Heart left ventricle (tissue), 16 donors: ENCODE measurements around the gene CTSW. TPM values are rescaled to one million over a fixed set of nuclear protein-coding genes. Genes with fewer than 3 reads are reported as not detected.
"Not testable (repeated sequence)": the region's sequence is repeated elsewhere in the genome, so short reads cannot be mapped to it uniquely, and the experiment has no call there.

ENCODE experiments used
- ATAC-seq, 4 donors: fragments of 200-7000 bp; cut with Tn5 transposase; one replicate each; pipeline ENCODE4 v1.9.1; 2020 to 2022; ENCODE audit warnings: moderate library complexity in 4 of 4, mild to moderate bottlenecking in 3 of 4, moderate number of reproducible peaks in 1 of 4
- DNase-seq, 5 donors: peaks; one replicate each; pipeline ENCODE4 v3.0.0-alpha.2; 2020
- H3K27ac ChIP-seq, 12 donors: fragments of 200-600 bp; sonication (generic) in 4 of 12; one replicate each; pipeline versions ENCODE4 v1.5.0 to v1.8.0; 2016 to 2022; ENCODE audit warnings: mild to moderate bottlenecking in 2 of 12
- H3K27me3 ChIP-seq, 9 donors: fragments of 200-600 bp; sonication (generic) in 2 of 9; one replicate each; pipeline versions ENCODE4 v1.5.1 to v1.8.0; 2016 to 2022; ENCODE audit warnings: mild to moderate bottlenecking in 3 of 9
- H3K36me3 ChIP-seq, 9 donors: fragments of 200-600 bp; sonication (generic) in 2 of 9; one replicate each; pipeline versions ENCODE4 v1.5.0 to v1.8.0; 2018 to 2022; ENCODE audit warnings: mild to moderate bottlenecking in 2 of 9
- H3K4me1 ChIP-seq, 12 donors: fragments of 200-600 bp; sonication (generic) in 4 of 12; one replicate each; pipeline versions ENCODE4 v1.5.0 to v1.8.0; 2016 to 2022; ENCODE audit warnings: mild to moderate bottlenecking in 3 of 12
- H3K4me3 ChIP-seq, 12 donors: fragments of 200-600 bp; sonication (generic) in 4 of 12; one replicate each; pipeline versions ENCODE4 v1.5.0 to v1.8.0; 2017 to 2022; ENCODE audit warnings: mild to moderate bottlenecking in 9 of 12, moderate library complexity in 4 of 12
- H3K9me3 ChIP-seq, 12 donors: fragments of 200-600 bp; sonication (generic) in 4 of 12; one replicate each; pipeline versions ENCODE4 v1.5.0 to v1.8.0; 2016 to 2022; ENCODE audit warnings: mild to moderate bottlenecking in 1 of 12
- CTCF ChIP-seq, 12 donors: fragments of 200-600 bp; sonication (generic) in 4 of 12; IDR thresholded peaks; one replicate each; pipeline versions ENCODE4 v1.5.0 to v1.8.0; 2018 to 2022; ENCODE audit warnings: antibody characterized with exemption in 12 of 12, mild to moderate bottlenecking in 5 of 12
- POLR2A ChIP-seq, 2 donors: fragments of 450-650 bp; IDR thresholded peaks; one replicate each; pipeline ENCODE4 v1.6.1; 2017; ENCODE audit warnings: antibody characterized with exemption in 2 of 2, mild to moderate bottlenecking in 2 of 2, moderate library complexity in 2 of 2
- WGBS, 4 donors: extraction: QIAGEN DNeasy Blood & Tissue Kit in 2 of 4; methylation state at CpG; one replicate each; pipeline versions ENCODE4 v1.1.5 to v1.1.7; 2013 to 2018; 5-methylcytosine and 5-hydroxymethylcytosine counted together
- intact Hi-C, 10 donors: fragments of 100-400 bp; cut with DNase I; formaldehyde crosslinking; loops; one replicate each; pipeline versions ENCODE4 v1.11.1 to v1.14.2; 2022
- long read RNA-seq, 3 donors: library from polyadenylated mRNA; unstranded; transcript quantifications; one replicate each; pipeline ENCODE4 v2.0.0, GENCODE V29; 2020 to 2021
- polyA plus RNA-seq, 2 donors: library from polyadenylated mRNA; stranded (reverse); fragments of 200-250 nt; gene quantifications; one replicate each; pipeline ENCODE4 v1.2.3, GENCODE V29; 2013
- total RNA-seq, 9 donors: library from RNA; depleted of rRNA in 2 of 9; stranded (reverse); fragments of >200 nt in 2 of 9; fragmentation: NEBNext Ultra II Directional in 3 of 9; extraction: Animal tissue kit (Norgen Biotek cat#: 25700) in 3 of 9; gene quantifications; one replicate each; pipeline versions ENCODE4 v1.1.0 to v1.2.4, GENCODE V29; 2016 to 2023
- donor health status: ischemic (EF 13 %, LVEDD 7.1; RV severe dilation, severe dysfunction).
- donor health status: healthy with polysubstance abuse.
- donor health status: DM: no; HTN: yes; CAD: no.
- donor health status: DM: no; HTN: no; CAD: no.
- donor health status: ischemic (EF 25% LVEDD 6.9; RV normal size, moderate dysfunction).
- donor health status: ischemic (EF 25% LVEDD 5.7; RV mildly dilated, moderate dysfunction).
- donor health status: healthy.
- donor health status: DM: yes; HTN: yes; CAD: no.
- donor health status: ischemic (EF 35%, LVEDD 5.7; RV mildly dilated, moderate dysfunction).
- donor health status: nonischemic (EF 11% LVEDD 7.7; RV severe dilation, severe dysfunction).
- donor health status: DM: yes; HTN: yes; CAD: no.
- donor health status: PGD.
- donor health status: ischemic (EF 29% LVEDD 5.4; RV normal size, mild dysfunction).
- donor health status: nonischemic (EF 23%, LVEDD 6.1; RV moderate dilation, normal function).

CTSW gene
- total RNA-seq (1 to 10 TPM in 3 of 9 donors, under 1 TPM in 5, not detected in 1; 0.16 to 9.4 (median 0.90) TPM), polyA plus RNA-seq (under 1 TPM; 0.17 to 0.53 TPM)
- long read RNA-seq, donor 1, result 0 reads
- long read RNA-seq, donor 2, partial matches to known transcripts, result 0 of 4 reads
- long read RNA-seq, donor 2, other reads (novel, unspliced or antisense), result 4 of 4 reads
- long read RNA-seq, donor 3, result 0 reads

- DNase-seq (peak in 1 of 5 donors; percentile 63), ATAC-seq (peak in 1 of 4 donors; percentile 4)
- 56 to 70% (median 66%) methylated on average over 7 of the region's 7 CpGs for WGBS, 4 donors
- intact Hi-C loops, result loop anchor here in 5 of 10 donors (5.0 to 10.0 kb wide), 3 partner anchors 43 to 108 kb away; no protein-coding TSS in a partner anchor
- Histone ChIP-seq H3K4me3 (peak within 1 kb of the TSS in 1 of 12 donors; percentile 42), H3K36me3 (peaks cover 0 to 28% (median 22%) of the 10 kb centered on the region in 9 donors), H3K4me1 (peaks cover 0 to 14% (median 3%) of the 10 kb centered on the region in 12 donors), H3K27me3 (no peaks in the 10 kb centered on the region), H3K9me3 (no peaks in the 10 kb centered on the region), H3K27ac (peak within 1 kb of the TSS in 1 of 12 donors; percentile 35)
- no peak for TF ChIP-seq CTCF (IDR thresholded peaks at IDR 0.05)
- TF ChIP-seq POLR2A (IDR thresholded peaks at IDR 0.05), result no peak
Measured at GRCh38 chr11:65879617-65880016, at the start of gene CTSW. Gene CTSW (plus strand): TSS chr11:65879837. CDS start chr11:65879855, 18 bp downstream.

- H3K27me3 ChIP-seq, DNase-seq, H3K36me3 ChIP-seq, intact Hi-C loops, H3K27ac ChIP-seq, H3K4me3 ChIP-seq, H3K9me3 ChIP-seq, ATAC-seq: not testable (repeated sequence)
- peaks cover 0 to 15% (median 7%) of the 10 kb centered on the region in 12 donors for H3K4me1 ChIP-seq
Measured at GRCh38 chr11:65832231-65832630, 47.4 kb upstream of the CTSW start.

- intact Hi-C loops, result no loop called here
Measured at GRCh38 chr11:65833297-65834030, 46.2 kb upstream of the CTSW start, which contains the start of gene SNX32. Gene SNX32 (plus strand): TSS chr11:65833963. CDS start chr11:65834066, 103 bp downstream.

GRCh38 chr11:65834202-65834601 lies 45.4 kb upstream of the CTSW start:
- peaks cover 0 to 15% (median 7%) of the 10 kb centered on the region in 12 donors for H3K4me1 ChIP-seq
- TF ChIP-seq CTCF (IDR thresholded peaks at IDR 0.05) (no peak), POLR2A (IDR thresholded peaks at IDR 0.05) (no peak)
- 42 to 65% (median 54%) methylated on average over 6 of the region's 6 CpGs for WGBS, 4 donors
- no peaks in the 10 kb centered on the region for H3K27me3 ChIP-seq
- H3K36me3 ChIP-seq, result no peaks in the 10 kb centered on the region
- intact Hi-C loops, result no loop called here
- H3K27ac ChIP-seq, result no peak overlapping the region
- H3K9me3 ChIP-seq, result no peaks in the 10 kb centered on the region
- H3K4me3 ChIP-seq, result peak overlapping the region in 11 of 12 donors; percentile 19 to 72 (median 63)
- DNase-seq, result no peak
- no peak for ATAC-seq

More at GRCh38 chr11:65833297-65834030, 46.2 kb upstream of the CTSW start, which contains the start of gene SNX32:
- peak; percentile 100 for ATAC-seq
- peak within 1 kb of the TSS; percentile 19 to 72 (median 62) for H3K4me3 ChIP-seq
- H3K9me3 ChIP-seq, result no peaks in the 10 kb centered on the region
- DNase-seq, result peak; percentile 95 to 97 (median 96)
- H3K27ac ChIP-seq, result peak within 1 kb of the TSS in 5 of 12 donors; percentile 19 to 56 (median 44)
- no peaks in the 10 kb centered on the region for H3K27me3 ChIP-seq
- H3K4me1 ChIP-seq, result peaks cover 0 to 15% (median 7%) of the 10 kb centered on the region in 12 donors
- no peaks in the 10 kb centered on the region for H3K36me3 ChIP-seq
- WGBS, 4 donors, result 0 to 3% (median 1%) methylated on average over 40 to 63 of the region's 63 CpGs
- no peak for TF ChIP-seq POLR2A (IDR thresholded peaks at IDR 0.05)
- TF ChIP-seq CTCF (IDR thresholded peaks at IDR 0.05), result no peak
